Fibroblast of skin of left quadriceps (primary cell): ENCODE data around the gene REST.
"Not testable (repeated sequence)": the region's sequence is repeated elsewhere in the genome, so short reads cannot be mapped to it uniquely, and the experiment has no call there.

Source experiments
- DNase-seq, 2 experiments: peaks; one replicate each; pipeline ENCODE4 v3.0.0-alpha.2; 2013; ENCODE audit warnings: low read depth in 2 of 2

The REST gene, protein sequence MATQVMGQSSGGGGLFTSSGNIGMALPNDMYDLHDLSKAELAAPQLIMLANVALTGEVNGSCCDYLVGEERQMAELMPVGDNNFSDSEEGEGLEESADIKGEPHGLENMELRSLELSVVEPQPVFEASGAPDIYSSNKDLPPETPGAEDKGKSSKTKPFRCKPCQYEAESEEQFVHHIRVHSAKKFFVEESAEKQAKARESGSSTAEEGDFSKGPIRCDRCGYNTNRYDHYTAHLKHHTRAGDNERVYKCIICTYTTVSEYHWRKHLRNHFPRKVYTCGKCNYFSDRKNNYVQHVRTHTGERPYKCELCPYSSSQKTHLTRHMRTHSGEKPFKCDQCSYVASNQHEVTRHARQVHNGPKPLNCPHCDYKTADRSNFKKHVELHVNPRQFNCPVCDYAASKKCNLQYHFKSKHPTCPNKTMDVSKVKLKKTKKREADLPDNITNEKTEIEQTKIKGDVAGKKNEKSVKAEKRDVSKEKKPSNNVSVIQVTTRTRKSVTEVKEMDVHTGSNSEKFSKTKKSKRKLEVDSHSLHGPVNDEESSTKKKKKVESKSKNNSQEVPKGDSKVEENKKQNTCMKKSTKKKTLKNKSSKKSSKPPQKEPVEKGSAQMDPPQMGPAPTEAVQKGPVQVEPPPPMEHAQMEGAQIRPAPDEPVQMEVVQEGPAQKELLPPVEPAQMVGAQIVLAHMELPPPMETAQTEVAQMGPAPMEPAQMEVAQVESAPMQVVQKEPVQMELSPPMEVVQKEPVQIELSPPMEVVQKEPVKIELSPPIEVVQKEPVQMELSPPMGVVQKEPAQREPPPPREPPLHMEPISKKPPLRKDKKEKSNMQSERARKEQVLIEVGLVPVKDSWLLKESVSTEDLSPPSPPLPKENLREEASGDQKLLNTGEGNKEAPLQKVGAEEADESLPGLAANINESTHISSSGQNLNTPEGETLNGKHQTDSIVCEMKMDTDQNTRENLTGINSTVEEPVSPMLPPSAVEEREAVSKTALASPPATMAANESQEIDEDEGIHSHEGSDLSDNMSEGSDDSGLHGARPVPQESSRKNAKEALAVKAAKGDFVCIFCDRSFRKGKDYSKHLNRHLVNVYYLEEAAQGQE

DNA sequence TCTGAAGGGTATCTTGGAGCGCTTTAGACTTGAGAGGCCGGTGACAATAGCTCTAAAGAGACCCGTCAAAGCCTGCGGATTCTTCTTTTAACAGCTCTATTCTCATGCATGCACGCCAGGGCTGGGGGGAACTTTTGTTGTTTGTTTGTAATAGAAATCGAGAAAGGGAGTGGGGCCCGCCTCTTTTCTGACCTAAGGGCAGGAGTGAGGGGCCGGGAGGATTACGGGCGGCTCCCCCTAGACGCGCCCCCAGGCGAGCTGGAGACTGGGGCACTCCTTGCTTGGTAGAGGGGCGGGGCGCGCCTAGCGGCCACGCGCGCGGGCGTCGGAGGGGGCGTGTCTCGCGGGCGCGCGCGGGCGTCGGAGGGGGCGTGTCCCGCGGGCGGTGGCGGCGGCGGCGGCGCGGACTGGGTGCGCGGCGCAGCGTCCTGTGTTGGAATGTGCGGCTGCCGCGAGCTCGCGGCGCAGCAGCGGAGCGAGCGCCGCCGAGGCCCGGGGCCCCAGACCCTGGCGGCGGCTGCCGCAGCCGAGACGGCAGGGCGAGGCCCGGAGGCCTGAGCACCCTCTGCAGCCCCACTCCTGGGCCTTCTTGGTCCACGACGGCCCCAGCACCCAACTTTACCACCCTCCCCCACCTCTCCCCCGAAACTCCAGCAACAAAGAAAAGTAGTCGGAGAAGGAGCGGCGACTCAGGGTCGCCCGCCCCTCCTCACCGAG is at the start of gene REST:
REST (plus strand) TSS at position 412 of the 717 bp plus-strand sequence. CDS start 2,739 bp downstream, outside the sequence.
- peak in 1 of 2 experiments; percentile 48 for DNase-seq

DNA sequence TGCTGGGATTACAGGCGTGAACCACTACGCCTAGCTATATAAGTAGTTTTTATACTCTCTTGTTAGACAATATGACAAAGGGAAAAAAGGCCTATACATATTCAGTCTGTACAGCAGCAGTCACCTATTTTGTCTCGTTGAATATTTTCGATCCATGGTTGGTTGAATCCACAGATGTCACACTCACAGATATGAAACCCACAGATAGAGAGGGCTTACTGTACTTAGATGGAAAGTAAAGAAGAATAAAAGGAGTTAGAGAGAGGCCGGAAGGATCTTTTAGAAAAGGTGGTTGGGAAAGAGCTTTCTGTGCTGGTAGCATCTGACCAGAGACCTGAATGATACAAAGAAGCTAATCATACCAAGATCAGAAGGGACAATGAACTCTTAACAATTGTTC is 47.9 kb upstream of the REST start:
- no peak for DNase-seq

DNA sequence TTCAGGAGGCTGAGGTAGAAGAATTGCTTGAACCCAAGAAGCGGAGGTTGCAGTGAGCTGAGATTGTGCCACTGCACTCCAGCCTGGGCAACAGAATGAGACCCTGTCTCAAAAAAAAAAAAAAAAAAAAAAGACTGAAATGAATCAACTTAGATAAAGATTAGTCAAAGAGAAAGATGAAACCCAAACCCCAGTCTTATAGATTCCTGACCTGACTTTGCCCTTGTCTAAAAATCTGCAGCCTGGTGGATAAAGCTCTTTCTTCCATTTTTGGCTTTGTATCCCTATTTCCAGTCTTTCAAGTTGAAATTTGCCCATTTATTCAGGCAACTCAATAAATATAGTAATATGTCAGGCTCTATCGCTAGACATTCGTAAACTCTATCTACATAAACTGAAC is 46.9 kb upstream of the REST start:
- DNase-seq = no peak

DNA sequence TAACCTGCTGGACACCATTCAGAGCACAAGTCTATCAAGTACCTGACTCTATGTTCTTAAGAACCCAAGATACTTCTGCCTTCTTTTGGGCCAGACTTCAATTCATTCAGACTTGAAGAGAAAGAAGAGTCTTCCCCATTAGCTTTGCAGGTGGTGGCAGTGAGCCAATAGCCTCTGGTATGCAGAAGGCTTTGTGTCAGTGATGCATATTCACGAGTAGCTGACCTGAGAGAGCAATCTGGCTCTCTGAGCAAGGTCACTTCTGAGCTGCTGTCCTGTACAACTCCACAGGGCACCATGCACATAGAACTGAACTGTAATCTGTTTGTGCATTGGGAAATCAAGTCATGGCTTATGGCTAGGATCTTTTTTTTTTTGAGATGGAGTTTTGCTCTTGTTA is 46.3 kb upstream of the REST start:
- no peak for DNase-seq

DNA sequence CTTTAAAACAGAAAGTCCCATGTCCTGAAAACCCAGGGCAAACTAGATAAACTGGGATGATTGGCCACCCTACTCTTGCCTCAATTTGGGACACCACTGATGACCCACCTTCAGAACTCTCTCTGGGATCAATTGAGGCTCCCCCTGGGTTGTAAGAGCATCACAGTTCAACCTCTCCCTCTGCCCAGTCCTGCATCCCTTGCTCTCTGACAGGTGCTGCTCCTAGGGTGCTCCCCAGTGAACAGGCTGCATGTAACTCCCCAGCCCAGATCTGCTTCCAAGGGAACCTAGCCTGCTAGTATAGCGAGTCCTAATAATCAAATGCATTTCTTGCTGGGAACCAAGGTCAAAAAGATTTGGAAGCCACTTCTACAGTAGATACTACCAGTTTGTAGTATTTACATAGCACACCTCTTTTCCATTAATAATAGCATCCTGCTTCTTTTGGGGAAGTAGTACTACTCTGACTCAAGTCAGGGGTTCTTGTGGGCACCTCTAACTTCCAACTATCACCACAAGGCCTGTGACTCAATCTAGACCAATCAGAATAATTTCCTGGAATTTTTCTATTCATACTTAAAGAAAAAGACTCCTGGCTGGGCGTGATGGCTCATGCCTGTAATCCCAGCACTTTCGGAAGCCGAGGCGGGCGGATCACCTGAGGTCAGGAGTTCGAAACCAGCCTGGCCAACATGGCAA is 44.1 kb upstream of the REST start:
- no peak for DNase-seq

DNA sequence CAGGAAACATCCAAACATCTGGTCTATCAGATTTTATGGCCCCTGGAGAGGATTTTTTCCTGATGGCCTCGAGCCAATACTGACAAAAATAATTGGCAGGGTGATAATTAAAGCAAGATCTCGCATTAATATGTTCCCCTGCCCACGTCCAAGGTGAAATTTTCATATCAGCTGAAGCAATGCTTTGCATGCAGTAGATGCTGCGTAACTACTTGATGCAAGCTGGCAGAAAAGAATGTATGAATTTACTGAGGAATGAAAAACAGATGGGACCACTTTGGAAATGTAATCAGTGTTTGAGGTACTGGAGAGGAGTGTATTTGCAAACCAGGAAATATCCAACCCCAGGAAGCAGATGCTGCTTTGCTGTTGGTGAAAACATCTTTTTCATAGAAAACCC is 36.8 kb upstream of the REST start:
- peak; percentile 89 to 92 for DNase-seq

DNA sequence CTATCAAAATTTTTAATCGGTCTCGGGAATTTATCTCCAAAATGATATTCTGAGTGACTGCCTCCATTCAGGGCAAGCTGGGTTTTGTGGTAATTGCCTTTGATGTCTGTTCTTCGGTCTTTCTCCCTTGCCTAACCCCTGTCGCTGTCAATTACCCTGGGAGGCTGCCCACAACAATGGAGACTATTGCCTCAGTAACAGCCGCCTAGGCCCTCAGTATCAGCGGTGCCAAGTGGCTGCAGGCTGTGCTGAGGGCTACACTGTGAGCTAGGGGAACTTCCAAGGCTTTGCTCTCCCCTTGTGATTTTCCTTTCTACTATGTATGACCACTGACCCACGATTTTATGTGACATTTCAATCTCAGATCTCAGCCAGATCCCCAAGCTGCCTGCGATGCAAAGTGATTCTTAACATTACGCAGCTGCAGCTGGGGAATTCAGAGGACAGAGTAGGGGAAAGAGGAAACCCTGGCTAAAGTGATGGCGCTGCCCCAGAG is 36.3 kb upstream of the REST start:
- no peak for DNase-seq

DNA sequence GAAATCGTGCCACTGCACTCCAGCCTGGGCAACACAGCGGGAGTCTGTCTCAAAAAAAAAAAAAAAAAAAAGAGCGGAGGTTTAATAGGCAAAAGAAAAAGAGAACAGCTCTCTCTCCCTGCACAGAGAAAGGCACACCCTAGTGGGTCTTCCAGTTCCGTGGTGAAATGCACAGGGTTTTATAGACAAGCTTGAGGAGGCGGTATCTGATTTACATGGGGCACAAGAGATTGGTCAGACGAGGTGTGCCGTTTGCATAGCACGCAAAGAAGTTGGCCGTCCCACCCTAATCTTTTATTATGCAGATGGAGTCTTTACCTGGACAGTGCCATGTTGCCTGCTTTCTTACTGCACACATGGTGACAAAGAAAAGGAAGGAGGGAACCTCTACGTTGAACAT is 33.5 kb upstream of the REST start:
- no peak for DNase-seq

DNA sequence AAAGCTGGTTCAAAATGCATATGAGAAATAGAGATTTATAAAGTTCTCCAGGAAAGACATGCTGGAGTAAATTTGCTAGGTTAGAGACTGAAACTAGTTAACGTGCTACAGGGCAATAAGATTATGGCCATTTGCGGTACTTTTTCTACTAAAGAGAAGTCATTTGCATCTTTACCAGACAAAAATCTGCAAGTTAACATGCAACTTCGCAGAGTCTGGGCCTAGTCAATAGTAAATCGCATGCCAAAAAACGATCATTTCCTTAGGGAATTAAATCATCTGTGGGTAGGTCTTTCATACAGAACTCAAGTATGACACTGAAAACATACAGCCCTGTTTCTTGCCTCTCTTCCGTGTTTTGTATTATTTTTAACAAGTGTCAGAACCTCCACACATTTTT is 32.8 kb upstream of the REST start:
- DNase-seq = no peak

DNA sequence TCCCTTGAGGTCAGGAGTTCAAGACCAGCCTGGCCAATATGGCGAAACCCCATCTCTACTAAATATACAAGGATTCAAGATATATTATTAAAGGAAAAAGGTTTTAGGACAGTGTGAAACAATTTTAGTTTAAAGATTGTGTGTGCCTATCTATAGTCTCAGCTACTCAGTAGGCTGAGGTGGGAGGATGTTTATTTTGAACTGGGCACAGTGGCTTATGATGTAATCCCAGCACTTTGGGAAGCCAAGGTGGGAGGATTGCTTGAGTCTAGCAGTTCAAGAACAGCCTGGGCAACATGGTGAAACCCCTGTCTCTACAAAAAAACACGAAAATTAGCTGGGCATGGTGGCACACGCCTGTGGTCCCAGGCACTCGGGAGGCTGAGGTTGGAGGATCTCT is 31.4 kb upstream of the REST start:
- DNase-seq = no peak

DNA sequence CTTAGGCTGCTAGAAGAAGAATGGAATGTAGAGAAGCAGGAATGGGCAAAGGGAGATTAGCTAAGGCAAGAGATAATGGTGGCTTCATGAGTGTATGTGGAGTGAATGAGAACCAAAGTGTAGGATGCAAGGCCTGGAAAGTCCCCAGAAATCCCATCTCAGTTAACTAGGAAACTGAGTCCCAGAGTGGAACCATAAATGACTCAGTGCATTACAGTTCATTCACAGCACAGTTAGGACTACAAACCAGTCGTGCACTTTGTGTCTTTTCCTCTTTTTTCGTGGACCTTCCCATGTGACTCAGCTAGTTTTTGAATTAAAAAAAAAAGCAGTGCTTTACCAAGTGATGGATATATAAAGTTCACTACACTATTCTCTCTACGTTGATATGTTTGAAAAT is 27.7 kb upstream of the REST start:
- no peak for DNase-seq

DNA sequence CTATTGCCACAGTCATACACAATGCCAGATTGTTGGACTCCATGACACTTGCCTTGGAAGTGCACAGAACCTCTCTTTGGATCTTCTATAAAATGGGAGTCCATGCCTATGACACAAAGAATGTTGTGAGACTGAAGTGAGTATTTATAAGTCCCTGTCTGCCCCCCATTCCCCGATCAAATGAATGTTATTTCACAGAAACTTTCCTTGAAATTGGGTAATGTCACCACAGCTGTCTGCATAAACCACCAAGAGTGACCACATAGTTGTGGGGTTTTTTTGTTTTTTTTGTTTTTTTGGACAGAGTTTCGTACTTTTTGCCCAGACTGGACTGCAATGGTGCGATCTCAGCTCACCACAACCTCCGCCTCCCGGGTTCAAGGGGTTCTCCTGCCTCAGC is 27.1 kb upstream of the REST start:
- DNase-seq = no peak

DNA sequence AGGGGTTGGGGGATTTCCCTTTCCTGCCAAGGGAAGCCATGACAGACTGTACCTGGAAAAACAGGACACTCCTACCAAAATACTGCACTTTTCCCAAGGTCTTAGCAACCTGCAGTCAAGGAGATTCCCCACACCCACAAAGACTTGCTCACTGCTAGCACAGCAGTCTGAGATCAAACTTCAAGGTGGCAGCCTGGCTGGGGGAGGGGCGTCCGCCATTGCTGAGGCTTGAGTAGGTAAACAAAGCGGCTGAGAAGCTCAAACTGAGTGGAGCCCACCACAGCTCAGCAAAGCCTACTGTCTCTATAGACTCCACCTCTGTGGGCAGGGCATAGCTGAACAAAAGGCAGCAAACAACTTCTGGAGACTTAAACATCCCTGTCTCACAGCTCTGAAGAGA is 23.2 kb upstream of the REST start:
- not testable (repeated sequence) for DNase-seq

DNA sequence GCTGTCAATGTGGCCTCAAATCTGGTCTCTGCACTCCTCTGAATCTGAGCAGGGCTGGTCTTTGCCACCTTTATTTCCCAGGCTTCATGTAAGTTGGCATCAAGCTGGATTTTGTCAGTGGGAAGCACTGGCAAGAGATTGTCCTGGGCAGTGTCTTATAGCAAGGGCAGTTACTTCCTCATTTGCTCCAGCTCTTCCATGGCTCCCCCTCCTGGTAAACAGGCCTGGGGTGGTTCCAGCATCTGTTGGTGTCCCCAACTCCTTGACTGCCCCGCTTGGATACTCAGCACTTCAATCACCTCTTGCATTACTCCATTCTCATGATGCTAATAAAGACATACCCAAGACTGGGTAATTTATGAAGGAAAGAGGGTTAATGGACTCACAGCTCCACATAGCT is 15.0 kb upstream of the REST start:
- no peak for DNase-seq

DNA sequence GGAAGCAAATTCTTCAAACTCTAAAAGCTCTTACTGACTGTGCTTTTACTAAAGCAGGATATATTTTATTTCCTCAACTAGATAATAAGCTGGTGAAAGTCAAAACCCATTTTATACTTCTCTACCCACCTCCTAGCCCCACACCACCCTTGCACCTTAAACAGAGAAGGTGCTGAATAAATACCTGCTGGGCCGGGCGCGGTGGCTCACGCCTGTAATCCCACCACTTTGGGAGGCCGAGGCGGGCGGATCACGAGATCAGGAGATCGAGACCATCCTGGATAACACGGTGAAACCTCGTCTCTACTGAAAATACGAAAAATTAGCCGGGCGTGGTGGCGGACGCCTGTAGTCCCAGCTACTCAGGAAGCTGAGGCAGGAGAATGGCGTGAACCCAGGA is 9.9 kb upstream of the REST start:
- DNase-seq = not testable (repeated sequence)

DNA sequence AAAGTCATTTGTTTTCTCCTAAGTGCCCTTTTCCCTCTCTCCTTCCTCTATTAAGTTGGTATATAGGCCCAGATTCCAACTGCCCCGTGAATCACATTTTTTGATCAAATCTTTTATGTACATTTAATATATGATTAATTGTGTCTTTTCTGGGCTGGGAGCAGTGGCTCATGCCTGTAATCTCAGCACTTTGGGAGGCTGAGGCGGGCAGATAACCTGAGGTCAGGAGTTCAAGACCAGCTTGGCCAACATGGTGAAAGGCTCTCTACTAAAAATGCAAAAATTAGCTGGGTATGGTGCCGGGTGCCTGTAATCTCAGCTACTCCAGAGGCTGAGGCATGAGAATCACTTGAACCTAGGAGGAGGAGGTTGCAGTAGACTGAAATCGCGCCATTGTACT is 7.5 kb upstream of the REST start:
- not testable (repeated sequence) for DNase-seq

DNA sequence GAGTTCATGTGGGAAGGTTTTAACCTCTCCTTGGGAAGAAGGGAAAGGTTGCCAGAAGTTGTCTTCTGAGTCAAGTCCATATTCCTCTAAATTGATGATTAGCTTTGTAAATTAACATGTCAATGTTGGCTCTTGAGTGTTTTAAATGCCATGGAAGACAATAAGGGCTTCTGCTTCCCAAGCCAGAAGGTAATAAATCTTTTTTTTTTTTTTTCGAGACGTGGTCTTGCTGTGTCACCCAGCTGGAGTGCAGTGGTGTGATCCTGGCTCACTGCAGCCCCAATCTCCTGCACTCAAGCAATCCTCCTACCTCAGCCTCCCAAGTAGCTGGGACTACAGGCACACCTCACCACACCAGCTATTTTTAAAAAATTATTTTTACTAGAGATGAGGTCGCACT is 5.0 kb upstream of the REST start:
- DNase-seq = no peak

DNA sequence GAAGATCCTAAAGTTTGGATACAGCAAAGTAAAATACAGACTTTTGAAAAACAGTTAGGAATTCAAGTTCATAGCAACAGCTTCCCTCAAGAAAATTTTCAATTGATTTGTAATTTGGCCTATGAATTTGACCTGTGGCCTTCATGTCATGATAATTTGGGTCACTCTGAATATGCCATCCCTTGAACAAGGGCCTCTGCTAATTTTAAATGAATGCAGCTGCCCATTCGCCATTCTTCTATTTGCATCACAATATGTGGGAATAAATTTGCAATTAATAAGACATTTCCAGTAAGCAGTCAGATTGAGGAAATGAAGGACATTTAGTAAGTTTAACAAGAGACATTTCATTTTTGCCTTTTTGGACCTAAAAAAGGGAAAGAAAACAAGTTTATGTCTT is 1.9 kb upstream of the REST start:
- DNase-seq = no peak

DNA sequence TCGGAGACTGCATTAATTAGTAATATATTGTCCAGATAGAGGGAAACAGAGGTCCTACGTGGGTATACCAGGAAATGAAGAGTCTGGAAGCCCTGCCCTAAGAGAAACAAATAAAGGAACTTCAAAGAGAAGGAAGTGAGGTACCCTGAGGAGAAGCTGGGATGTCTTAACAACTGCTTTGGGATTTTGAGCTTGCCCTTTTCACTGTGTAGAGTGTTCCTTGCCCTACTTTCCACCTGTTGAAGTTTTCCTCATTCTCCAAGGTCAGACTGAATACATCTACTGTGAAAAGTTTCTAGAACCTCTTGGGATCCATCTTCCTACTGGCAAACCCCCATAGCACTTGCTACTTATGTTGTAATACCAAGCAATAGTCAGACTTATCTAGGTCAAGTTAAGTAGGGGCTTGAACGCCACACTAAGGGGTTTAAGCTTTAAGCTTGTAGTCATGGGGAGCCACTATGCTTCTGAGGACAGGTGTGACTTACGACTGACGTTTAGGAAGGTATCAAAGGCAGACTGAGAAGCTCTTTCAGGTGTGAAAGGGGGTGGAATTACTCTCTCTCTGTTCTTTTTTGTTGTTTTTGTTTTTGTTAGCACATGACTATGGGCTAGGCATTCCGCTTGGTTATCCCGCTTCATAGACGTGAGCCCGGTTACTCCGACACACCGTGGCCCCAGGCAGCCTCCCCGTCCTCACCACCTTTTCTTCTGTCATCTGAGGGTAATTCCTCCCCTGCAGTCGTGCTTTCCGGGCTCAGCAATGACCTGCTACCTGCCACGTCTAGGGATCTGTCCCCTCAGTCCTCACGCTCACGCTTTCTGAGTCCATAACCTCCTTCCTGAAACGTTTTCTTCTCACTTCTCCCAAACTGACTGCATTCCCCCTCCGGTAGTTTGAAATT is 959 bp upstream of the REST start:
- DNase-seq = no peak
